Activated naive CD8-positive, alpha-beta T cell treated with anti-CD3 and anti-CD28 coated beads, Interleukin-2, amount 10 ng/mL, durations not matched to agents 7 days and 5 days (primary cell): Measurements from ENCODE around the gene PRTN3. TPM values are rescaled to one million over a fixed set of nuclear protein-coding genes. Genes with fewer than 3 reads are reported as not detected.
"Not testable (repeated sequence)": the region's sequence is repeated elsewhere in the genome, so short reads cannot be mapped to it uniquely, and the experiment has no call there.

Experiments used
- ATAC-seq: fragments of 150-1000 bp; cut with Tn5 transposase; one replicate; pipeline ENCODE4 v1.10.0; 2021; ENCODE audit warnings: low read depth, moderate library complexity
- POLR2A ChIA-PET: fragments of 350-600 bp; sonication (Branson Sonifier 250); formaldehyde crosslinking; loops from one replicate; lab custom pipeline; 2021; ENCODE audit warnings: antibody characterized with exemption; lab: Charles Lee
- DNase-seq: peaks from one replicate; pipeline ENCODE4 v3.0.0; 2021
- H3K27ac Mint-ChIP-seq: one replicate; pipeline ENCODE4 v1.8.0; 2022; ENCODE audit warnings: mild to moderate bottlenecking, mixed read lengths
- H3K27me3 Mint-ChIP-seq: one replicate; pipeline ENCODE4 v1.8.0; 2022; ENCODE audit warnings: mild to moderate bottlenecking, moderate library complexity, mixed read lengths
- H3K36me3 Mint-ChIP-seq: one replicate; pipeline ENCODE4 v1.8.0; 2021; ENCODE audit warnings: mild to moderate bottlenecking, mixed read lengths
- H3K4me1 Mint-ChIP-seq: one replicate; pipeline ENCODE4 v1.8.0; 2021; ENCODE audit warnings: mixed read lengths
- H3K4me3 Mint-ChIP-seq: one replicate; pipeline ENCODE4 v1.8.0; 2022; ENCODE audit warnings: mild to moderate bottlenecking, moderate library complexity, mixed read lengths
- H3K9me3 Mint-ChIP-seq: one replicate; pipeline ENCODE4 v1.8.0; 2021; ENCODE audit warnings: mixed read lengths
- total RNA-seq, 2 experiments: library from RNA; stranded (reverse); gene quantifications; one replicate each; pipeline ENCODE4 v1.2.3, GENCODE V29; 2021

Gene PRTN3
- total RNA-seq, 2 experiments from 2014 or later = not detected

- no peak overlapping the region for H3K27ac Mint-ChIP-seq
- H3K4me3 Mint-ChIP-seq = no peak overlapping the region
- H3K27me3 Mint-ChIP-seq = no peaks in the 10 kb centered on the region
- DNase-seq (no peak), ATAC-seq (no peak)
- H3K36me3 Mint-ChIP-seq = peaks cover 9% of the 10 kb centered on the region
- no peaks in the 10 kb centered on the region for H3K9me3 Mint-ChIP-seq
- POLR2A ChIA-PET = interaction anchor here (0.9 to 2.1 kb wide), 3 partner anchors 9 to 20 kb away, joined by 4 to 6 read pairs (median 5); partner anchors contain the start of genes MED16 and RNU6-9
- H3K4me1 Mint-ChIP-seq = peaks cover 7% of the 10 kb centered on the region
Measured at GRCh38 chr19:873561-874041, 32.8 kb downstream of the PRTN3 start.

GRCh38 chr19:875265-875879 lies 34.6 kb downstream of the PRTN3 start:
- H3K9me3 Mint-ChIP-seq = no peaks in the 10 kb centered on the region
- no peak for ATAC-seq
- H3K4me3 Mint-ChIP-seq = no peak overlapping the region
- POLR2A ChIA-PET = interaction anchor here (2.1 kb wide), 1 partner anchor 17 kb away, joined by 6 read pairs; the partner anchor contains the start of gene MED16
- H3K36me3 Mint-ChIP-seq = peaks cover 6% of the 10 kb centered on the region
- H3K4me1 Mint-ChIP-seq = peaks cover 7% of the 10 kb centered on the region
- DNase-seq = no peak
- no peak overlapping the region for H3K27ac Mint-ChIP-seq
- H3K27me3 Mint-ChIP-seq = no peaks in the 10 kb centered on the region

GRCh38 chr19:876089-876488 lies 35.3 kb downstream of the PRTN3 start:
- Mint-ChIP-seq H3K36me3 (peaks cover 4% of the 10 kb centered on the region), H3K27me3 (no peaks in the 10 kb centered on the region), H3K9me3 (no peaks in the 10 kb centered on the region), H3K4me3 (no peak overlapping the region), H3K27ac (no peak overlapping the region), H3K4me1 (peaks cover 7% of the 10 kb centered on the region)
- POLR2A ChIA-PET = no interaction called here
- no peak for ATAC-seq
- no peak for DNase-seq

- Mint-ChIP-seq H3K36me3 (peaks cover 3% of the 10 kb centered on the region), H3K9me3 (no peaks in the 10 kb centered on the region), H3K27ac (no peak overlapping the region), H3K4me3 (no peak overlapping the region), H3K27me3 (no peaks in the 10 kb centered on the region), H3K4me1 (peaks cover 5% of the 10 kb centered on the region)
- DNase-seq = no peak
- POLR2A ChIA-PET = no interaction called here
- no peak for ATAC-seq
Measured at GRCh38 chr19:876780-877314, 36.0 kb downstream of the PRTN3 start.

GRCh38 chr19:877992-878660 lies 37.3 kb downstream of the PRTN3 start:
- not testable (repeated sequence) for H3K4me3 Mint-ChIP-seq, H3K27me3 Mint-ChIP-seq, H3K27ac Mint-ChIP-seq, ATAC-seq, DNase-seq, H3K4me1 Mint-ChIP-seq, H3K36me3 Mint-ChIP-seq, H3K9me3 Mint-ChIP-seq
- POLR2A ChIA-PET = interaction anchor here (1.1 to 1.5 kb wide), 2 partner anchors 29 to 31 kb away, joined by 3 to 4 read pairs; no protein-coding TSS in a partner anchor

GRCh38 chr19:878751-879561 lies 38.2 kb downstream of the PRTN3 start:
- not testable (repeated sequence) for DNase-seq, ATAC-seq, H3K4me3 Mint-ChIP-seq, H3K36me3 Mint-ChIP-seq, H3K9me3 Mint-ChIP-seq, H3K4me1 Mint-ChIP-seq, H3K27me3 Mint-ChIP-seq
- POLR2A ChIA-PET = interaction anchor here (0.6 to 1.5 kb wide), 3 partner anchors 28 to 195 kb away, joined by 3 to 4 read pairs (median 3); no protein-coding TSS in a partner anchor
- H3K27ac Mint-ChIP-seq = peak overlapping the region; percentile 52

- POLR2A ChIA-PET = no interaction called here
- no peak overlapping the region for H3K4me3 Mint-ChIP-seq
- no peak for DNase-seq
- H3K27me3 Mint-ChIP-seq = no peaks in the 10 kb centered on the region
- H3K9me3 Mint-ChIP-seq = no peaks in the 10 kb centered on the region
- H3K36me3 Mint-ChIP-seq = peaks cover 5% of the 10 kb centered on the region
- H3K4me1 Mint-ChIP-seq = no peaks in the 10 kb centered on the region
- no peak for ATAC-seq
- H3K27ac Mint-ChIP-seq = no peak overlapping the region
Measured at GRCh38 chr19:879711-880438, 39.1 kb downstream of the PRTN3 start.

GRCh38 chr19:881385-882071 lies 40.7 kb downstream of the PRTN3 start:
- no peaks in the 10 kb centered on the region for H3K27me3 Mint-ChIP-seq
- ATAC-seq (no peak), DNase-seq (no peak)
- H3K4me1 Mint-ChIP-seq = no peaks in the 10 kb centered on the region
- no peak overlapping the region for H3K4me3 Mint-ChIP-seq
- POLR2A ChIA-PET = interaction anchor here (2.1 kb wide), 1 partner anchor 8 kb away, joined by 4 read pairs; no protein-coding TSS in a partner anchor
- H3K36me3 Mint-ChIP-seq = peaks cover 7% of the 10 kb centered on the region
- H3K9me3 Mint-ChIP-seq = no peaks in the 10 kb centered on the region
- H3K27ac Mint-ChIP-seq = no peak overlapping the region

GRCh38 chr19:882871-883497 lies 42.2 kb downstream of the PRTN3 start:
- H3K9me3 Mint-ChIP-seq = no peaks in the 10 kb centered on the region
- no peak overlapping the region for H3K27ac Mint-ChIP-seq
- H3K27me3 Mint-ChIP-seq = no peaks in the 10 kb centered on the region
- peaks cover 9% of the 10 kb centered on the region for H3K36me3 Mint-ChIP-seq
- DNase-seq = no peak
- no peak overlapping the region for H3K4me3 Mint-ChIP-seq
- H3K4me1 Mint-ChIP-seq = no peaks in the 10 kb centered on the region
- no peak for ATAC-seq
- POLR2A ChIA-PET = interaction anchor here (1.2 to 2.1 kb wide), 2 partner anchors 10 kb away, joined by 3 to 4 read pairs; partner anchors contain the start of genes MED16 and RNU6-9

- Mint-ChIP-seq H3K27me3 (no peaks in the 10 kb centered on the region), H3K4me1 (no peaks in the 10 kb centered on the region), H3K9me3 (no peaks in the 10 kb centered on the region), H3K27ac (no peak overlapping the region), H3K36me3 (peaks cover 9% of the 10 kb centered on the region), H3K4me3 (no peak overlapping the region)
- POLR2A ChIA-PET = interaction anchor here (1.2 to 2.1 kb wide), 2 partner anchors 10 kb away, joined by 3 to 4 read pairs; partner anchors contain the start of genes MED16 and RNU6-9
- no peak for ATAC-seq
- no peak for DNase-seq
Measured at GRCh38 chr19:883661-884211, 42.9 kb downstream of the PRTN3 start.

- no peak for ATAC-seq
- Mint-ChIP-seq H3K4me1 (peaks cover 4% of the 10 kb centered on the region), H3K27me3 (no peaks in the 10 kb centered on the region), H3K9me3 (no peaks in the 10 kb centered on the region), H3K4me3 (no peak overlapping the region), H3K36me3 (peaks cover 7% of the 10 kb centered on the region), H3K27ac (no peak overlapping the region)
- POLR2A ChIA-PET = no interaction called here
- no peak for DNase-seq
Measured at GRCh38 chr19:884420-885211, 43.8 kb downstream of the PRTN3 start.
